Measurements from ENCODE around the gene STPG4. TPM values are rescaled to one million over a fixed set of nuclear protein-coding genes. Genes with fewer than 3 reads are reported as not detected.

Gene STPG4
- total RNA-seq, 1 experiment from 2014 or later = not detected

DNA sequence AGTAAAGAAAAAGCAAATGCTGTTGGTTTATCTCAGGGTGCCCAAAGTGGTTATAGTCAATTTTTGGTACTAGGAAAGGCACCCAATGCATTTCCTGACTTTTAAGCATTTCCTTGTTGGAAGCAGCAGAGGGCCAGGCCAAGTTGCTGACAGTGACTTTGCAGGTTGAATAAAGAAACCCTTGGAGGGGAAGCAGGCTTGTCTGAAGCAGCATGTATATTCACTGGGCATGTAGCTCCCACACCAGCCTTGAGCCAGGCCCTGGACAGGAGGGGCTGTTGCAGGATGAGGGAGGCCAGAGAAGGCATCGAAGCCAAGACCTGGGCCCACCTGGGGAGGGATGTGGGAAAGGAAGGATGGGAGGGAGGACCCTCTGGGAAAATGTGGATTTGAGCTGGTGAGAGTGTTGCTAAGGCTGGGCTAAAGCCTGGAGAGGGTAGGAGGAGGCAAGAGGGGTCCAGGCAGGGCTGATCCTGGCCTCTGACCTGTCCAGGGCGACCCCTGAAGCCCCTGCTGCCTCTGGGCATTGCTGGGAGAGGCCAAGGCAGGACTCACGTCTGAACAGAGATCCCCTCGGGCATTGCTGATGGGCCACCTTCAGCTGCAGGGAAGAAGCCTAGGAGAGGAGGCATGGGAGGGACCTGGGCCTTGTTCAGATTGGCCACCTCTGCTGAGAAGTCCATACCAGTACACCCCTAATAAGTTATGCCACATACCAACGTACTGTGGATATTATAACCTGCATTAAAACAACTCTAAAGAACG lies 79.6 kb downstream of the STPG4 start:
- no TSS peak for BruUV-seq (replicated peaks)
- TF ChIP-seq, protein P1, sequence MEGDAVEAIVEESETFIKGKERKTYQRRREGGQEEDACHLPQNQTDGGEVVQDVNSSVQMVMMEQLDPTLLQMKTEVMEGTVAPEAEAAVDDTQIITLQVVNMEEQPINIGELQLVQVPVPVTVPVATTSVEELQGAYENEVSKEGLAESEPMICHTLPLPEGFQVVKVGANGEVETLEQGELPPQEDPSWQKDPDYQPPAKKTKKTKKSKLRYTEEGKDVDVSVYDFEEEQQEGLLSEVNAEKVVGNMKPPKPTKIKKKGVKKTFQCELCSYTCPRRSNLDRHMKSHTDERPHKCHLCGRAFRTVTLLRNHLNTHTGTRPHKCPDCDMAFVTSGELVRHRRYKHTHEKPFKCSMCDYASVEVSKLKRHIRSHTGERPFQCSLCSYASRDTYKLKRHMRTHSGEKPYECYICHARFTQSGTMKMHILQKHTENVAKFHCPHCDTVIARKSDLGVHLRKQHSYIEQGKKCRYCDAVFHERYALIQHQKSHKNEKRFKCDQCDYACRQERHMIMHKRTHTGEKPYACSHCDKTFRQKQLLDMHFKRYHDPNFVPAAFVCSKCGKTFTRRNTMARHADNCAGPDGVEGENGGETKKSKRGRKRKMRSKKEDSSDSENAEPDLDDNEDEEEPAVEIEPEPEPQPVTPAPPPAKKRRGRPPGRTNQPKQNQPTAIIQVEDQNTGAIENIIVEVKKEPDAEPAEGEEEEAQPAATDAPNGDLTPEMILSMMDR (IDR thresholded peaks at IDR 0.05; ENCODE audit: unreplicated experiment) = no peak
- no peak overlapping the region for H3K4me3 Mint-ChIP-seq (ENCODE audit: unreplicated experiment)
- peaks cover 18% of the 10 kb centered on the region for H3K36me3 Mint-ChIP-seq (ENCODE audit: insufficient read depth, unreplicated experiment)
- H3K4me1 Mint-ChIP-seq (ENCODE audit: insufficient read depth, unreplicated experiment) = peaks cover 43% of the 10 kb centered on the region
- H3K27me3 Mint-ChIP-seq (ENCODE audit: insufficient read depth, unreplicated experiment) = no peaks in the 10 kb centered on the region
- no peak for DNase-seq (ENCODE audit: unreplicated experiment)
- ChIA-PET POLR2A (no interaction called here), CTCF (interaction anchor here (0.6 kb wide), 2 partner anchors 49 to 328 kb away, joined by 3 read pairs; no protein-coding TSS in a partner anchor)
- no peak overlapping the region for H3K27ac Mint-ChIP-seq (ENCODE audit: low read depth, unreplicated experiment)
- H3K9me3 Mint-ChIP-seq (ENCODE audit: unreplicated experiment) = no peaks in the 10 kb centered on the region
- intact Hi-C loops (cut with micrococcal nuclease) = no loop called here

DNA sequence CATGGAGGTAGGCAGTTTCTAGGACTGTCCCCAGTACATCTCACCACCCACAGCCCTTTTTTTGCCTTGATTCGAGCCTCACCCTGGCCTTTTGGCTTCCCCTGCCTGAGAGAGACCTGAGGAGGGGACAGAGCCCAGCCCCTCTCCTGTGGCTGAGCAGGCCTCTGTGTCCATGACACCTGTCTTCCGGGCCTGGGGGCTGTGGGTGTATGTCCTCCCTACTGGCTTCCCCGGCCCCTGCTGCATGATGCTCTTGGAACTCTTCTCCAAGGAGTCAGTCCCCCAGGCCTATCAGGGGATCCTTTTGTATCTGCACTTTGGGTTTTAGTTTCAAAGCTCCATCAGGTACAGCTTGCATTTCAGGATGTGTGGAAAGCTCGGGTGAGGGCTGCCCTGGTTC lies 80.4 kb downstream of the STPG4 start:
- intact Hi-C loops (cut with micrococcal nuclease) = no loop called here
- no peaks in the 10 kb centered on the region for H3K27me3 Mint-ChIP-seq (ENCODE audit: insufficient read depth, unreplicated experiment)
- H3K4me3 Mint-ChIP-seq (ENCODE audit: unreplicated experiment) = no peak overlapping the region
- no peak overlapping the region for H3K27ac Mint-ChIP-seq (ENCODE audit: low read depth, unreplicated experiment)
- peaks cover 18% of the 10 kb centered on the region for H3K36me3 Mint-ChIP-seq (ENCODE audit: insufficient read depth, unreplicated experiment)
- DNase-seq (ENCODE audit: unreplicated experiment) = no peak
- ChIA-PET CTCF (interaction anchor here (0.7 kb wide), 1 partner anchor 198 kb away, joined by 3 read pairs; no protein-coding TSS in a partner anchor), POLR2A (interaction anchor here (0.6 kb wide), 1 partner anchor 68 kb away, joined by 3 read pairs; no protein-coding TSS in a partner anchor)
- H3K9me3 Mint-ChIP-seq (ENCODE audit: unreplicated experiment) = no peaks in the 10 kb centered on the region
- peaks cover 37% of the 10 kb centered on the region for H3K4me1 Mint-ChIP-seq (ENCODE audit: insufficient read depth, unreplicated experiment)
- TF ChIP-seq, protein P1 (IDR thresholded peaks at IDR 0.05; ENCODE audit: unreplicated experiment) = no peak
- BruUV-seq (replicated peaks) = no TSS peak

DNA sequence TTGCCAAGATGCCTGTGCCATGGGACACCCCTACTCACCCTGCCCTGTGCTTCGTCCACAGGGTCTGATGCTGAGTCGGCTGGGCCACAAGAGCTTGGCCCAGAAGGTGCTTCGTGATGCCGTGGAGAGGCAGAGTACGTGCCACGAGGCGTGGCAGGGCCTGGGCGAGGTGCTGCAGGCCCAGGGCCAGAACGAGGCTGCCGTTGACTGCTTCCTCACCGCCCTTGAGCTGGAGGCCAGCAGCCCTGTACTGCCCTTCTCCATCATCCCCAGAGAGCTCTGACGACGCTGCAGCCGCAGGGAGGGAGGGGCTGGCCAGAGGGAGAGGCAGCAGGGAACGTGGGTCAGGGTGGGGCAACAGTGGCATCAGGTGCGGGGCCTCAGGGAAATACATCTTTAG lies 81.5 kb downstream of the STPG4 start:
- intact Hi-C loops (cut with micrococcal nuclease) = no loop called here
- H3K4me1 Mint-ChIP-seq (ENCODE audit: insufficient read depth, unreplicated experiment) = peaks cover 32% of the 10 kb centered on the region

DNA sequence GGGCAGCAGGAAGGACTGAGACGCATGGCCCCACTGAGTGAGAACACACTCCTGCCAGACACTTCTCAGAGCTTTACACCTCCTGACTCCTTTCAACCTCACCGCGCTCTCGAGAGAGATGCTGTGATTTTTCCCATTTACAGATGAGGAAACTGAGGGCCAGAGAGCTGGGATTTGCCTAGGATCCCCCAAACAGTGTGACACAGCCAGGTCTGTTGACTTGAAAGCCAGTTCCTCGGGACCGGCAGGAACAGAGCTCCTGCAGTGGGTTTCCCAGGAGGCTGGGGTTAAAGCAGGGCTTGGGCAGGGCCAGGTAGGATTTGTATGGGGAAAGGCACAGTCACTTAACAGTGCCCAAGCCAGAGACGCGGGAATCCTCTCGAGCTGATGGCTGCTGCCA lies 81.9 kb downstream of the STPG4 start:
- no peak for DNase-seq (ENCODE audit: unreplicated experiment)
- ChIA-PET CTCF (interaction anchor here (0.6 to 1.4 kb wide), 2 partner anchors 200 to 245 kb away, joined by 3 read pairs; no protein-coding TSS in a partner anchor), POLR2A (interaction anchor here (0.8 kb wide), 1 partner anchor 98 kb away, joined by 5 read pairs; no protein-coding TSS in a partner anchor)
- Mint-ChIP-seq H3K27me3 (ENCODE audit: insufficient read depth, unreplicated experiment) (no peaks in the 10 kb centered on the region), H3K4me3 (ENCODE audit: unreplicated experiment) (no peak overlapping the region), H3K36me3 (ENCODE audit: insufficient read depth, unreplicated experiment) (peaks cover 27% of the 10 kb centered on the region), H3K9me3 (ENCODE audit: unreplicated experiment) (no peaks in the 10 kb centered on the region), H3K4me1 (ENCODE audit: insufficient read depth, unreplicated experiment) (peaks cover 32% of the 10 kb centered on the region), H3K27ac (ENCODE audit: low read depth, unreplicated experiment) (no peak overlapping the region)
- BruUV-seq (replicated peaks) = no TSS peak
- intact Hi-C loops (cut with micrococcal nuclease) = no loop called here
- TF ChIP-seq, protein P1 (IDR thresholded peaks at IDR 0.05; ENCODE audit: unreplicated experiment) = no peak

More for the DNA sequence above, 81.5 kb downstream of the STPG4 start:
- ChIA-PET CTCF (interaction anchor here (0.6 to 1.4 kb wide), 2 partner anchors 200 to 244 kb away, joined by 3 read pairs; no protein-coding TSS in a partner anchor), POLR2A (interaction anchor here (0.8 kb wide), 1 partner anchor 97 kb away, joined by 5 read pairs; no protein-coding TSS in a partner anchor)
- TF ChIP-seq, protein P1 (IDR thresholded peaks at IDR 0.05; ENCODE audit: unreplicated experiment) = no peak
- Mint-ChIP-seq H3K27ac (ENCODE audit: low read depth, unreplicated experiment) (no peak overlapping the region), H3K4me3 (ENCODE audit: unreplicated experiment) (no peak overlapping the region), H3K9me3 (ENCODE audit: unreplicated experiment) (no peaks in the 10 kb centered on the region), H3K27me3 (ENCODE audit: insufficient read depth, unreplicated experiment) (no peaks in the 10 kb centered on the region), H3K36me3 (ENCODE audit: insufficient read depth, unreplicated experiment) (peaks cover 26% of the 10 kb centered on the region)
- DNase-seq (ENCODE audit: unreplicated experiment) = no peak
- BruUV-seq (replicated peaks) = no TSS peak

Measured in MCF 10A (cell line).